SK-N-SH (cell line): ENCODE data around the gene TMEM151A. TPM values are rescaled to one million over a fixed set of nuclear protein-coding genes. Genes with fewer than 3 reads are reported as not detected.

Source experiments
- CTCF ChIA-PET: fragments of 300-600, 350-600 bp; formaldehyde crosslinking; extraction: SDS; loops from one replicate; lab custom pipeline; 2021; lab: Yijun Ruan, JAX
- POLR2A ChIA-PET: fragments of 350-600 bp; sonication (Branson Sonifier 250); formaldehyde crosslinking; extraction: SDS; loops from one replicate; lab custom pipeline; 2020; ENCODE audit warnings: antibody characterized with exemption, inconsistent platforms; lab: Yijun Ruan, JAX
- DNase-seq: peaks from one replicate; pipeline ENCODE4 v3.0.0; 2012
- H2AFZ ChIP-seq: fragments of 200-600 bp; sonication (generic); 2 replicates; pipeline ENCODE4 v1.8.1; 2016; ENCODE audit warnings: antibody characterized with exemption, mild to moderate bottlenecking, low read depth
- H3F3A ChIP-seq: fragments of 200-600 bp; sonication (generic); replicated peaks from 2 replicates; pipeline ENCODE3; 2016; ENCODE audit warnings: antibody characterized with exemption, mild to moderate bottlenecking; ENCODE audit not compliant: insufficient read depth
- H3K27ac ChIP-seq, 2 experiments: fragments of 200-500 bp in 1 of 2; fragments of 200-600 bp in 1 of 2; sonication (Bioruptor generic) in 1 of 2; sonication (generic), shearing (Covaris generic) in 1 of 2; 2 replicates each; pipeline versions ENCODE4 v1.5.1 to v1.6.1; 2014 to 2016; ENCODE audit warnings: low read depth in 2 of 2, inconsistent platforms in 1 of 2, low read length in 1 of 2, mild to moderate bottlenecking in 1 of 2, mixed read lengths in 1 of 2
- H3K27me3 ChIP-seq: fragments of 200-600 bp; sonication (generic), shearing (Covaris generic); 2 replicates; pipeline ENCODE4 v1.6.1; 2016; ENCODE audit warnings: mixed run types; ENCODE audit not compliant: insufficient read depth
- H3K36me3 ChIP-seq, 2 experiments: fragments of 200-500 bp in 1 of 2; fragments of 200-600 bp in 1 of 2; sonication (Bioruptor generic) in 1 of 2; sonication (generic) in 1 of 2; replicated peaks in 1 of 2; 2 replicates each; pipeline versions ENCODE3 to v1.5.1; 2014 to 2016; ENCODE audit warnings: low read length in 1 of 2, mild to moderate bottlenecking in 1 of 2; ENCODE audit not compliant: insufficient read depth in 2 of 2, control insufficient read depth in 1 of 2
- H3K4me1 ChIP-seq, 2 experiments: fragments of 200-500 bp in 1 of 2; fragments of 200-600 bp in 1 of 2; sonication (Bioruptor generic) in 1 of 2; sonication (generic), shearing (Covaris generic) in 1 of 2; 2 replicates each; pipeline versions ENCODE4 v1.5.1 to v1.6.1; 2014 to 2016; ENCODE audit warnings: low read depth in 1 of 2, low read length in 1 of 2, mixed run types in 1 of 2; ENCODE audit not compliant: insufficient read depth in 2 of 2, control insufficient read depth in 1 of 2
- H3K4me2 ChIP-seq: fragments of 200-600 bp; sonication (generic), shearing (Covaris generic); 2 replicates; pipeline ENCODE4 v1.6.1; 2017; ENCODE audit warnings: mixed run types
- H3K4me3 ChIP-seq, 2 experiments: fragments of 200-500 bp in 1 of 2; fragments of 200-600 bp in 1 of 2; sonication (Bioruptor generic) in 1 of 2; sonication (generic), shearing (Covaris generic) in 1 of 2; 2 replicates each; pipeline versions ENCODE4 v1.5.1 to v1.8.1; 2014 to 2016; ENCODE audit warnings: low read depth in 2 of 2, inconsistent platforms in 1 of 2, low read length in 1 of 2, mild to moderate bottlenecking in 1 of 2, mixed read lengths in 1 of 2, moderate library complexity in 1 of 2
- H3K79me2 ChIP-seq: fragments of 200-600 bp; sonication (generic); 2 replicates; pipeline ENCODE4 v1.8.1; 2017; ENCODE audit warnings: mild to moderate bottlenecking; ENCODE audit not compliant: insufficient read depth
- H3K9ac ChIP-seq: fragments of 200-600 bp; sonication (generic); 2 replicates; pipeline ENCODE4 v1.6.1; 2017; ENCODE audit warnings: mixed run types
- H3K9me2 ChIP-seq: fragments of 200-600 bp; sonication (generic); 2 replicates; pipeline ENCODE4 v1.6.1; 2017; ENCODE audit warnings: mixed run types
- H3K9me3 ChIP-seq: fragments of 200-600 bp; sonication (generic); 2 replicates; pipeline ENCODE4 v1.6.1; 2017; ENCODE audit warnings: mixed run types, mild to moderate bottlenecking, moderate library complexity
- H4K20me1 ChIP-seq: fragments of 200-600 bp; sonication (generic); 2 replicates; pipeline ENCODE4 v1.6.1; 2017; ENCODE audit warnings: mild to moderate bottlenecking, mixed run types; ENCODE audit not compliant: insufficient read depth
- ELF1 ChIP-seq: IDR thresholded peaks from 2 replicates; pipeline ENCODE4 v1.4.0; 2012
- GABPA ChIP-seq: IDR thresholded peaks from 2 replicates; pipeline ENCODE4 v1.4.0; 2012; ENCODE audit warnings: low read depth, mild to moderate bottlenecking
- GATA2 ChIP-seq: sonication (generic); formaldehyde crosslinking; IDR thresholded peaks from 2 replicates; pipeline ENCODE4 v1.5.0; 2020; ENCODE audit warnings: mild to moderate bottlenecking, missing genetic modification reagents
- MEF2A ChIP-seq: IDR thresholded peaks from 2 replicates; pipeline ENCODE4 v1.4.0; 2012; ENCODE audit warnings: low read depth, borderline replicate concordance
- MXI1 ChIP-seq: IDR thresholded peaks from 2 replicates; pipeline ENCODE4 v1.6.1; 2012; ENCODE audit warnings: mild to moderate bottlenecking, low read depth, low read length, improper control_type of control experiment
- POLR2AphosphoS5 ChIP-seq: IDR thresholded peaks from 2 replicates; pipeline ENCODE4 v1.6.1; 2012; ENCODE audit warnings: low read depth, low read length
- RAD21 ChIP-seq: IDR thresholded peaks from 2 replicates; pipeline ENCODE4 v1.6.1; 2012; ENCODE audit warnings: mild to moderate bottlenecking, low read length
- RFX5 ChIP-seq: IDR thresholded peaks from 2 replicates; pipeline ENCODE4 v1.6.1; 2012; ENCODE audit warnings: mild to moderate bottlenecking, improper control_type of control experiment, low read length
- RXRA ChIP-seq: IDR thresholded peaks from 2 replicates; pipeline ENCODE4 v1.4.0; 2012; ENCODE audit warnings: low read depth, mild to moderate bottlenecking, borderline replicate concordance
- SIN3A ChIP-seq: IDR thresholded peaks from 2 replicates; pipeline ENCODE4 v1.6.1; 2012; ENCODE audit warnings: low read depth, mild to moderate bottlenecking, low read length, moderate library complexity, borderline replicate concordance
- SMC3 ChIP-seq: IDR thresholded peaks from 2 replicates; pipeline ENCODE4 v1.6.1; 2012; ENCODE audit warnings: low read depth, low read length, improper control_type of control experiment
- TEAD4 ChIP-seq: IDR thresholded peaks from 2 replicates; pipeline ENCODE4 v1.4.0; 2012; ENCODE audit warnings: mild to moderate bottlenecking, borderline replicate concordance; ENCODE audit not compliant: insufficient read depth
- WGBS: methylation state at CpG from one replicate; pipeline ENCODE4 v1.1.6; 2017; ENCODE audit warnings: low lambda C conversion rate; 5-methylcytosine and 5-hydroxymethylcytosine counted together
- polyA plus RNA-seq, 3 experiments: library from polyadenylated mRNA; depleted of rRNA; stranded (reverse); fragments of >200 nt; gene quantifications; 2 replicates each; pipeline ENCODE4 v1.2.3, GENCODE V29; 2012
- TF ChIP-seq, protein P1 (sequence below): fragments of 150-350 bp; IDR thresholded peaks from 2 replicates; pipeline ENCODE4 v1.6.1; 2016; ENCODE audit warnings: mild to moderate bottlenecking, low read depth, low read length

TMEM151A gene
- polyA plus RNA-seq, 1 of the 3 experiments (the other 2 are of a cell fraction) = 0.35 TPM

DNA sequence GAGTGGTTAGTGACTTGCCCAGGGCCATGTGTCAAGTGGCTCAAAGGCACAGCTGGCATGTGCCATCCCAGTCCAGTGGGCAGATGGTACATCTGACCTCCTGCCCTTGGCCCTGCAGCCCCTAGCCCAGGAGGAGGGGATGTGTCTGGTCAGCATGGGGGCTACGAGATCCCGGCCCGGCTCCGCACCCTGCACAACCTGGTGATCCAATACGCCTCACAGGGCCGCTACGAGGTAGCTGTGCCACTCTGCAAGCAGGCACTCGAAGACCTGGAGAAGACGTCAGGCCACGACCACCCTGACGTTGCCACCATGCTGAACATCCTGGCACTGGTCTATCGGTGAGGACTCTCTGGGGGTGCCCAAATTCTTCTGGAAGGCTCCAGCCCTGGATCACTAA, 29.0 kb upstream of the TMEM151A start:
- H3K4me3 ChIP-seq = no peak overlapping the region
- H3K79me2 ChIP-seq = peaks cover 26% of the 10 kb centered on the region
- H3F3A ChIP-seq = peaks cover 18% of the 10 kb centered on the region
- H3K9me2 ChIP-seq = no peaks in the 10 kb centered on the region
- no peak overlapping the region for H3K9ac ChIP-seq
- TF ChIP-seq TEAD4 (no peak), RXRA (no peak)
- no peak overlapping the region for H3K4me2 ChIP-seq
- H3K4me1 ChIP-seq = peaks cover 0 to 18% of the 10 kb centered on the region in 2 experiments; a peak in 2 of 4 replicates
- no peak overlapping the region for H3K27ac ChIP-seq
- POLR2A ChIA-PET = interaction anchor here (0.9 kb wide), 1 partner anchor 26 kb away, joined by 3 read pairs; the partner anchor contains the start of gene YIF1A
- DNase-seq = no peak
- peaks cover 19% of the 10 kb centered on the region for H4K20me1 ChIP-seq
- CTCF ChIA-PET = interaction anchor here (0.9 to 1.4 kb wide), 2 partner anchors 20 to 195 kb away, joined by 5 read pairs; no protein-coding TSS in a partner anchor
- H2AFZ ChIP-seq = no peak overlapping the region
- no peaks in the 10 kb centered on the region for H3K27me3 ChIP-seq
- 100% methylated on average over 1 of the region's 12 CpGs for WGBS
- no peaks in the 10 kb centered on the region for H3K9me3 ChIP-seq
- peaks cover 24 to 63% of the 10 kb centered on the region in 2 experiments for H3K36me3 ChIP-seq

DNA sequence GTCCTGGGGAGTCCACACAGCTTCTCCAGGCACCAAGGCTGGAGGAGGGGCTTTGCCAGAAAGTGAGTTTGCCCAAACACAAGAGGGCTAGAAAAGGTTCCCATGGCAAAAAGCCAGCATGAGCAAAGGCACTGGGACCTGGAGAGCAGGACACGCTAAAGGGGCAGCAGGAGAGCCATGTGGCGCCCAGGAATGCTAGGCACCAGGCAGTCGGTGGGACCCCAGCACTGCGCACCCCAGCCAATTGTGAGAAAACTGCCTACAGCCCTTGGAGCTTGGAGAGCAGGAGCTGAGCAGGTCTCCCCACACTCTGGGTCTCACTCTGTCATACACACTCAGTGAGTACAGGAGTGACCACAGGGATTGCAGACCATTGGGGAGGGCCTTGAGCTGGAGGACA, 28.5 kb upstream of the TMEM151A start:
- H4K20me1 ChIP-seq = peaks cover 19% of the 10 kb centered on the region
- no peak overlapping the region for H3K4me2 ChIP-seq
- H3K9me2 ChIP-seq = no peaks in the 10 kb centered on the region
- 100% methylated on average over 2 of the region's 4 CpGs for WGBS
- ChIA-PET POLR2A (interaction anchor here (0.6 kb wide), 1 partner anchor 539 kb away, joined by 6 read pairs; no protein-coding TSS in a partner anchor), CTCF (interaction anchor here (0.9 to 1.4 kb wide), 2 partner anchors 20 to 195 kb away, joined by 5 read pairs; no protein-coding TSS in a partner anchor)
- peaks cover 0 to 18% of the 10 kb centered on the region in 2 experiments; a peak in 2 of 4 replicates for H3K4me1 ChIP-seq
- no peaks in the 10 kb centered on the region for H3K9me3 ChIP-seq
- no peak overlapping the region for H2AFZ ChIP-seq
- H3K27me3 ChIP-seq = no peaks in the 10 kb centered on the region
- H3F3A ChIP-seq = peaks cover 17% of the 10 kb centered on the region
- H3K36me3 ChIP-seq = peaks cover 24 to 63% of the 10 kb centered on the region in 2 experiments
- no peak for DNase-seq
- H3K79me2 ChIP-seq = peaks cover 21% of the 10 kb centered on the region
- TF ChIP-seq SMC3 (no peak), ELF1 (no peak), GABPA (no peak), RAD21 (no peak), SIN3A (no peak), MEF2A (no peak), RFX5 (no peak), GATA2 (CRISPR knock-in tag) (no peak), POLR2AphosphoS5 (no peak), MXI1 (no peak)
- TF ChIP-seq, protein P1, sequence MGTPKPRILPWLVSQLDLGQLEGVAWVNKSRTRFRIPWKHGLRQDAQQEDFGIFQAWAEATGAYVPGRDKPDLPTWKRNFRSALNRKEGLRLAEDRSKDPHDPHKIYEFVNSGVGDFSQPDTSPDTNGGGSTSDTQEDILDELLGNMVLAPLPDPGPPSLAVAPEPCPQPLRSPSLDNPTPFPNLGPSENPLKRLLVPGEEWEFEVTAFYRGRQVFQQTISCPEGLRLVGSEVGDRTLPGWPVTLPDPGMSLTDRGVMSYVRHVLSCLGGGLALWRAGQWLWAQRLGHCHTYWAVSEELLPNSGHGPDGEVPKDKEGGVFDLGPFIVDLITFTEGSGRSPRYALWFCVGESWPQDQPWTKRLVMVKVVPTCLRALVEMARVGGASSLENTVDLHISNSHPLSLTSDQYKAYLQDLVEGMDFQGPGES = no peak
- no peak overlapping the region for H3K9ac ChIP-seq
- no peak overlapping the region for H3K27ac ChIP-seq
- H3K4me3 ChIP-seq = no peak overlapping the region
